Fibroblast of lung (primary cell): ENCODE data around the gene ZNF385D. TPM values are rescaled to one million over a fixed set of nuclear protein-coding genes. Genes with fewer than 3 reads are reported as not detected.

Experiments used
- DNase-seq, 2 donors: peaks; one replicate each; pipeline versions ENCODE4 v3.0.0 to v3.0.0-alpha.2; 2010; ENCODE audit warnings: low read depth in 2 of 2
- H2AFZ ChIP-seq: 2 replicates; pipeline ENCODE4 v1.5.1; 2012; ENCODE audit warnings: low read length, control low read depth, inconsistent platforms
- H3K27ac ChIP-seq: 2 replicates; pipeline ENCODE4 v1.5.1; 2011; ENCODE audit warnings: low read length, control low read depth; ENCODE audit not compliant: insufficient read depth
- H3K27me3 ChIP-seq: 2 replicates; pipeline ENCODE4 v1.5.1; 2011; ENCODE audit warnings: mild to moderate bottlenecking, low read length; ENCODE audit not compliant: control insufficient read depth, insufficient read depth
- H3K36me3 ChIP-seq: 2 replicates; pipeline ENCODE4 v1.5.1; 2011; ENCODE audit warnings: low read length; ENCODE audit not compliant: control insufficient read depth, insufficient read depth
- H3K4me1 ChIP-seq: 2 replicates; pipeline ENCODE4 v1.5.1; 2011; ENCODE audit warnings: low read length; ENCODE audit not compliant: control insufficient read depth, insufficient read depth; ENCODE audit errors: extremely low read depth
- H3K4me2 ChIP-seq: 2 replicates; pipeline ENCODE4 v1.5.1; 2011; ENCODE audit warnings: low read length, control low read depth; ENCODE audit not compliant: insufficient read depth; ENCODE audit errors: extremely low read depth
- H3K4me3 ChIP-seq, 4 experiments: fragments of 200-600 bp in 1 of 4; sonication (generic) in 1 of 4; replicated peaks in 1 of 4; 2 replicates each; pipeline ENCODE4 v1.5.1; 2011 to 2016; ENCODE audit warnings: low read length in 4 of 4, low read depth in 3 of 4, mild to moderate bottlenecking in 3 of 4, control low read depth in 2 of 4, inconsistent platforms in 1 of 4, mixed read lengths in 1 of 4; ENCODE audit not compliant: insufficient read depth in 1 of 4; ENCODE audit errors: control extremely low read depth in 1 of 4
- H3K79me2 ChIP-seq: 2 replicates; pipeline ENCODE4 v1.5.1; 2012; ENCODE audit warnings: mild to moderate bottlenecking, low read length, inconsistent platforms; ENCODE audit not compliant: control insufficient read depth, insufficient read depth
- H3K9ac ChIP-seq: 2 replicates; pipeline ENCODE4 v1.5.1; 2011; ENCODE audit warnings: mild to moderate bottlenecking, low read length, control low read depth; ENCODE audit not compliant: insufficient read depth
- H3K9me3 ChIP-seq: 2 replicates; pipeline ENCODE4 v1.5.1; 2012; ENCODE audit warnings: low read depth, low read length; ENCODE audit not compliant: control insufficient read depth, insufficient read depth
- H4K20me1 ChIP-seq: 2 replicates; pipeline ENCODE4 v1.5.1; 2011; ENCODE audit warnings: low read length; ENCODE audit not compliant: control insufficient read depth, insufficient read depth; ENCODE audit errors: extremely low read depth
- CTCF ChIP-seq, 2 donors: IDR thresholded peaks in 1 of 2; conservative IDR thresholded peaks in 1 of 2; 1 replicate in 1 of 2; 2 replicates in 1 of 2; pipeline ENCODE4 v1.5.1; 2011 to 2012; ENCODE audit warnings: low read length in 2 of 2, control low read depth in 1 of 2, inconsistent platforms in 1 of 2, low read depth in 1 of 2, mild to moderate bottlenecking in 1 of 2
- EZH2 ChIP-seq: IDR thresholded peaks from 2 replicates; pipeline ENCODE4 v1.5.1; 2012; ENCODE audit warnings: low read length, control low read depth, mild to moderate bottlenecking; ENCODE audit errors: missing control alignments
- polyA plus RNA-seq, 2 donors: library from polyadenylated mRNA; depleted of rRNA in 1 of 2; stranded (reverse) in 1 of 2; unstranded in 1 of 2; fragments of >200 nt; gene quantifications; 2 replicates each; pipeline ENCODE4 v1.2.1, GENCODE V29; 2011 to 2012; ENCODE audit warnings: missing spikeins in 1 of 2
- total RNA-seq: library from RNA; depleted of rRNA; stranded (reverse); fragments of >200 nt; gene quantifications from 2 replicates; pipeline ENCODE4 v1.2.1, GENCODE V29; 2014

ZNF385D gene
- total and polyA plus RNA-seq, 2 donors (not counting 1 experiment from before 2014, with no cell fraction given), result 0.83 to 1.9 TPM

GRCh38 chr3:21781355-21781754 is 30.3 kb upstream of the ZNF385D start:
- no peaks in the 10 kb centered on the region for H3K9me3 ChIP-seq
- no peak overlapping the region for H3K27ac ChIP-seq
- no peaks in the 10 kb centered on the region for H3K4me1 ChIP-seq
- no peaks in the 10 kb centered on the region for H3K36me3 ChIP-seq
- no peaks in the 10 kb centered on the region for H3K27me3 ChIP-seq
- DNase-seq, result peak in 1 of 2 donors; percentile 29
- no peak overlapping the region for H3K4me3 ChIP-seq
- TF ChIP-seq CTCF (conservative IDR thresholded peaks at IDR 0.05 in 1 of 2, IDR thresholded peaks at IDR 0.05 in 1 of 2; ENCODE audit: low read depth in 1 of 2, low read length in 2 of 2), result no peak
- TF ChIP-seq EZH2, result no peak
- no peak overlapping the region for H3K4me2 ChIP-seq
- H3K9ac ChIP-seq, result no peak overlapping the region
- no peak overlapping the region for H2AFZ ChIP-seq
- no peaks in the 10 kb centered on the region for H3K79me2 ChIP-seq
- H4K20me1 ChIP-seq, result no peaks in the 10 kb centered on the region

GRCh38 chr3:21779909-21780308 is 28.9 kb upstream of the ZNF385D start:
- H3K4me1 ChIP-seq, result no peaks in the 10 kb centered on the region
- no peaks in the 10 kb centered on the region for H3K36me3 ChIP-seq
- no peak overlapping the region for H2AFZ ChIP-seq
- H4K20me1 ChIP-seq, result no peaks in the 10 kb centered on the region
- H3K9me3 ChIP-seq, result no peaks in the 10 kb centered on the region
- H3K27ac ChIP-seq, result no peak overlapping the region
- no peaks in the 10 kb centered on the region for H3K79me2 ChIP-seq
- no peaks in the 10 kb centered on the region for H3K27me3 ChIP-seq
- peak in 1 of 2 donors; percentile 3 for DNase-seq
- H3K4me2 ChIP-seq, result no peak overlapping the region
- H3K9ac ChIP-seq, result no peak overlapping the region
- no peak for TF ChIP-seq EZH2
- no peak for TF ChIP-seq CTCF (conservative IDR thresholded peaks at IDR 0.05 in 1 of 2, IDR thresholded peaks at IDR 0.05 in 1 of 2; ENCODE audit: low read depth in 1 of 2, low read length in 2 of 2)
- H3K4me3 ChIP-seq, result no peak overlapping the region

GRCh38 chr3:21778715-21779114 is 27.7 kb upstream of the ZNF385D start:
- Histone ChIP-seq H3K4me1 (no peaks in the 10 kb centered on the region), H3K27me3 (no peaks in the 10 kb centered on the region), H3K9me3 (no peaks in the 10 kb centered on the region), H3K9ac (no peak overlapping the region), H3K4me3 (no peak overlapping the region), H4K20me1 (no peaks in the 10 kb centered on the region), H3K4me2 (no peak overlapping the region), H2AFZ (no peak overlapping the region), H3K79me2 (no peaks in the 10 kb centered on the region), H3K36me3 (no peaks in the 10 kb centered on the region), H3K27ac (no peak overlapping the region)
- DNase-seq, result no peak
- TF ChIP-seq EZH2 (no peak), CTCF (conservative IDR thresholded peaks at IDR 0.05 in 1 of 2, IDR thresholded peaks at IDR 0.05 in 1 of 2; ENCODE audit: low read depth in 1 of 2, low read length in 2 of 2) (no peak)
